ENCODE measurements around the gene RAB32.
A peak's percentile ranks its signal among the peaks of the same experiment; 100 is the strongest.

Gene RAB32

DNA sequence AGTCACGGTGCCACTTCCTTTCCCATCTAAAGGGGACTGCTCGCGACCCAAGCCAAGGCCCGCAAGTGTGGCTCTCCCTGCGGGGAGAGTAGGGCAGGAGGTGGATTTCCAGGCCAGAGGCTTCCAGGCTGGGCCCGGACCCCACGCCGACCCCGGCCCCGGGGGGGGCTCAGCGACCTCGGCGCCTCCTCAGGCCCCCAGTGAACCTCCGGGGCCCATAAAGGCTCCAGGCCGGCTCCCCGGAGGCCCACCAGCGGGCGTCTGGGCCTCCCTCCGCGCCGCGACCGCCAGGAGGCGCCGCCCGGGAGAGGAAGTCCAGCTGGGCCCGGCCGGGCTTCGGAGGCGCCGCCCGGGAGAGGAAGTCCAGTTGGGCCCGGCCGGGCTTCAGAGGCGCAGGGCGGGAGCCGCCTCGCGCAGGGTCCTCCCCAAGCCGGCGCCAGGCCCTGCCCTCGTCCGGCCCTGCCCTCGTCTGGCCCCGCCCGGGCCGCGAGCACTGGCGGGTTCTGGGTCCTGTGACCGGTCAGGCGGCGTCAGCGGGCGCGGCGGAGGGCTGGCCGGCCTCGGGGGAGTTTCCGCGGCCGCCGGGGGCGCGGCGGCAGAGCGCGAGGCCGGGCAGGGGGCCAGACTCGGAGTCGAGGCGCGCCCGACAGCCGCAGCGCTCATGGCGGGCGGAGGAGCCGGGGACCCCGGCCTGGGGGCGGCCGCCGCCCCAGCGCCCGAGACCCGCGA is at the start of gene RAB32:
RAB32 (plus strand) TSS at position 623 of the 729 bp plus-strand sequence; CDS start at position 662, 39 bp downstream.
- no peak for DNase-seq
- no peak within 1 kb of the TSS for H3K4me3 ChIP-seq (ENCODE audit: low read depth, low read length)

GRCh38 chr6:146498309-146498708 is 45.3 kb upstream of the RAB32 start:
- no peaks in the 10 kb centered on the region for H3K36me3 ChIP-seq
- no peak for DNase-seq
- H3K27ac ChIP-seq: no peak overlapping the region
- peaks cover 2% of the 10 kb centered on the region for H3K9me3 ChIP-seq (ENCODE audit: severe bottlenecking)
- no peak overlapping the region for H3K4me3 ChIP-seq (ENCODE audit: low read depth, low read length)
- TF ChIP-seq CTCF (IDR thresholded peaks at IDR 0.05; ENCODE audit: low read depth, low read length): no peak
- peaks cover 4% of the 10 kb centered on the region for H3K27me3 ChIP-seq (ENCODE audit: insufficient read depth, low read depth, severe bottlenecking)

More for the DNA sequence above, at the start of gene RAB32:
- Histone ChIP-seq H3K27ac (no peak within 1 kb of the TSS), H3K9me3 (ENCODE audit: severe bottlenecking) (no peaks in the 10 kb centered on the region), H3K27me3 (ENCODE audit: insufficient read depth, low read depth, severe bottlenecking) (no peaks in the 10 kb centered on the region), H3K36me3 (no peaks in the 10 kb centered on the region)
- no peak for TF ChIP-seq CTCF (IDR thresholded peaks at IDR 0.05; ENCODE audit: low read depth, low read length)

DNA sequence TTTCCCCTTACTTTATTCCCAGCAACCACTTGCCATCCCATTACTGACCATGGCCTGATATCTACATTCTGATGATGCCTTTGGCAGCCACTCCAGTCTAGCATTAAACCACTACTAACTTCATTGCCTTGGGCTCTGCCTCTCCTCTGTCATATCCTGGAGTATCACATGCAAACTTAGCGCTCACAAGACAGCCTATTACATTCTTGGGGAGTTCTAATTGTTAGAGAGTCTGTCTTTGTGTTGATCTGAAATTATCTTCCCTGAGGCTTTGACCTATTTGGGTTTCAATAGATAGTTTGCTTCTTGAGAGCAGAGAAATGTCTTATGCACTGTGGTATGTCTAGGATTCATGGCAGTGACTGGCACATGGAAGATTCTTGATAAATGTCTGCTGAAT is 40.5 kb upstream of the RAB32 start:
- peaks cover 4% of the 10 kb centered on the region for H3K27me3 ChIP-seq (ENCODE audit: insufficient read depth, low read depth, severe bottlenecking)
- H3K4me3 ChIP-seq (ENCODE audit: low read depth, low read length): no peak overlapping the region
- no peak for DNase-seq
- no peak for TF ChIP-seq CTCF (IDR thresholded peaks at IDR 0.05; ENCODE audit: low read depth, low read length)
- H3K27ac ChIP-seq: no peak overlapping the region
- no peaks in the 10 kb centered on the region for H3K36me3 ChIP-seq
- H3K9me3 ChIP-seq (ENCODE audit: severe bottlenecking): peaks cover 2% of the 10 kb centered on the region

DNA sequence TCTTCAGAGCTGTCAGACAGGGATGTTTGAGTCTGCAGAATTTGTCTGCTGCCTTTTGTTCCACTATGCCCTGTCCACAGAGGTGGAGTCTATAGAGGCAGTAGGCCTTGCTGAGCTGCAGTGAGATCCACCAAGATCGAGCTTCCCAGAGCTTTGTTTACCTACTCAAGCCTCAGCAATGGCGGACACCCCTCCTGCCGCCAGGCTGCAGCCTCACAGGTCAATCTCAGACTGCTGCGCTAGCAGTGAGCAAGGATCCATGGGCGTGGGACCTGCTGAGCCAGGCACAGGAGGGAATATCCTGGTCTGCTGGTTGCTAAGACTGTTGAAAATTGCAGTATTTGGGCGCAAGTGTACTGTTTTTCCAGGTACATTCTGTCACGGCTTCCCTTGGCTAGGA is 28.4 kb upstream of the RAB32 start:
- H3K27me3 ChIP-seq (ENCODE audit: insufficient read depth, low read depth, severe bottlenecking): peaks cover 4% of the 10 kb centered on the region
- no peak for TF ChIP-seq CTCF (IDR thresholded peaks at IDR 0.05; ENCODE audit: low read depth, low read length)
- DNase-seq: no peak
- H3K36me3 ChIP-seq: no peaks in the 10 kb centered on the region
- no peaks in the 10 kb centered on the region for H3K9me3 ChIP-seq (ENCODE audit: severe bottlenecking)
- H3K4me3 ChIP-seq (ENCODE audit: low read depth, low read length): no peak overlapping the region
- H3K27ac ChIP-seq: no peak overlapping the region

- Histone ChIP-seq H3K4me3 (ENCODE audit: low read depth, low read length) (no peak overlapping the region), H3K27ac (no peak overlapping the region), H3K36me3 (no peaks in the 10 kb centered on the region), H3K27me3 (ENCODE audit: insufficient read depth, low read depth, severe bottlenecking) (no peaks in the 10 kb centered on the region), H3K9me3 (ENCODE audit: severe bottlenecking) (no peaks in the 10 kb centered on the region)
- TF ChIP-seq CTCF (IDR thresholded peaks at IDR 0.05; ENCODE audit: low read depth, low read length): 0 out of 2 replicates have a peak, but pooled peaks have one; percentile 27
- DNase-seq: no peak
Measured at GRCh38 chr6:146526192-146526591, 17.4 kb upstream of the RAB32 start.

GRCh38 chr6:146532702-146533101 is 10.9 kb upstream of the RAB32 start:
- Histone ChIP-seq H3K36me3 (no peaks in the 10 kb centered on the region), H3K27ac (no peak overlapping the region), H3K27me3 (ENCODE audit: insufficient read depth, low read depth, severe bottlenecking) (no peaks in the 10 kb centered on the region), H3K9me3 (ENCODE audit: severe bottlenecking) (no peaks in the 10 kb centered on the region), H3K4me3 (ENCODE audit: low read depth, low read length) (no peak overlapping the region)
- DNase-seq: no peak
- no peak for TF ChIP-seq CTCF (IDR thresholded peaks at IDR 0.05; ENCODE audit: low read depth, low read length)
